PC-9 (cell line): Measurements from ENCODE around the gene ARL8B. TPM values are rescaled to one million over a fixed set of nuclear protein-coding genes. Genes with fewer than 3 reads are reported as not detected.

Experiments used
- BruUV-seq: library from RNA; stranded (reverse); fragments of 400-500 nt; replicated peaks from 2 replicates; lab custom pipeline; 2021; lab: Mats Ljungman, UMichigan
- CTCF ChIA-PET: fragments of 300-600 bp; sonication (Branson Sonifier 250); formaldehyde crosslinking; loops from one replicate; lab custom pipeline; 2022; ENCODE audit warnings: antibody characterized with exemption; lab: Charles Lee
- POLR2A ChIA-PET: fragments of 300-600 bp; sonication (Branson Sonifier 250); formaldehyde crosslinking; loops from one replicate; lab custom pipeline; 2022; ENCODE audit warnings: antibody characterized with exemption; ENCODE audit not compliant: unreplicated experiment; lab: Charles Lee
- DNase-seq, 2 experiments: peaks; one replicate each; pipeline versions ENCODE4 v3.0.0 to v3.0.0-alpha.2; 2015 to 2022; ENCODE audit warnings: mixed read lengths in 1 of 2
- H2AFZ ChIP-seq: fragments of 200-600 bp; sonication (generic); 2 replicates; pipeline ENCODE4 v1.8.1; 2017; ENCODE audit warnings: antibody characterized with exemption
- H3F3A ChIP-seq: fragments of 200-600 bp; sonication (generic); 2 replicates; pipeline ENCODE4 v1.8.1; 2017; ENCODE audit warnings: antibody characterized with exemption, mild to moderate bottlenecking, low read depth; ENCODE audit not compliant: insufficient read depth
- H3K27ac ChIP-seq: fragments of 200-600 bp; sonication (generic); 2 replicates; pipeline ENCODE4 v1.6.1; 2016; ENCODE audit warnings: mixed run types
- H3K27me3 ChIP-seq: fragments of 200-600 bp; sonication (generic); 2 replicates; pipeline ENCODE4 v1.6.1; 2016; ENCODE audit warnings: low read depth, mixed run types; ENCODE audit not compliant: insufficient read depth
- H3K36me3 ChIP-seq: fragments of 200-600 bp; sonication (generic); 2 replicates; pipeline ENCODE4 v1.6.1; 2016; ENCODE audit warnings: low read depth, mixed run types
- H3K4me1 ChIP-seq: fragments of 200-600 bp; sonication (generic); replicated peaks from 2 replicates; pipeline ENCODE4 v1.6.1; 2016; ENCODE audit warnings: mixed run types; ENCODE audit not compliant: insufficient read depth
- H3K4me2 ChIP-seq: fragments of 200-600 bp; sonication (generic); 2 replicates; pipeline ENCODE4 v1.6.1; 2017; ENCODE audit warnings: mixed run types
- H3K4me3 ChIP-seq: fragments of 200-600 bp; sonication (generic); 2 replicates; pipeline ENCODE4 v1.6.1; 2016; ENCODE audit warnings: mixed run types
- H3K79me2 ChIP-seq: fragments of 200-600 bp; sonication (generic); 2 replicates; pipeline ENCODE4 v1.6.1; 2017; ENCODE audit warnings: low read depth, mixed run types
- H3K9me2 ChIP-seq: fragments of 200-600 bp; sonication (generic); 2 replicates; pipeline ENCODE4 v1.8.1; 2017; ENCODE audit warnings: mild to moderate bottlenecking; ENCODE audit not compliant: insufficient read depth
- H3K9me3 ChIP-seq: fragments of 200-600 bp; sonication (generic); 2 replicates; pipeline ENCODE4 v1.8.1; 2016; ENCODE audit warnings: low read depth; ENCODE audit not compliant: insufficient read depth
- H4K20me1 ChIP-seq: fragments of 200-600 bp; sonication (generic); 2 replicates; pipeline ENCODE4 v1.8.1; 2017; ENCODE audit not compliant: insufficient read depth
- EZH2 ChIP-seq: fragments of 200-600 bp; sonication (generic); IDR thresholded peaks from 2 replicates; pipeline ENCODE4 v1.8.0; 2017; ENCODE audit warnings: antibody characterized with exemption, low read depth
- intact Hi-C: fragments of 100-400 bp; cut with micrococcal nuclease; formaldehyde crosslinking; loops from one replicate; pipeline ENCODE4 v1.10.0; 2022; ENCODE audit not compliant: unreplicated experiment
- total RNA-seq: library from RNA; stranded (reverse); gene quantifications from 2 replicates; pipeline ENCODE4 v1.2.3, GENCODE V29; 2021
- TF ChIP-seq, protein P1 (sequence below): fragments of 200-600 bp; sonication (generic); conservative IDR thresholded peaks from 2 replicates; pipeline ENCODE4 v1.6.1; 2017; ENCODE audit warnings: mixed run types, antibody characterized with exemption, mild to moderate bottlenecking, moderate library complexity

ARL8B gene
- total RNA-seq, 1 experiment from 2014 or later, result 45.4 TPM

- Histone ChIP-seq H3F3A (peaks cover 3% of the 10 kb centered on the region; the same call in 1 of the 2 replicates), H3K27ac (no peak overlapping the region), H2AFZ (no peak overlapping the region), H3K9me3 (no peaks in the 10 kb centered on the region), H3K27me3 (no peaks in the 10 kb centered on the region), H4K20me1 (no peaks in the 10 kb centered on the region), H3K4me3 (no peak overlapping the region), H3K4me2 (no peak overlapping the region), H3K4me1 (no peaks in the 10 kb centered on the region), H3K9me2 (no peaks in the 10 kb centered on the region), H3K79me2 (no peaks in the 10 kb centered on the region), H3K36me3 (no peaks in the 10 kb centered on the region)
- ChIA-PET POLR2A (no interaction called here), CTCF (no interaction called here)
- TF ChIP-seq, protein P1, sequence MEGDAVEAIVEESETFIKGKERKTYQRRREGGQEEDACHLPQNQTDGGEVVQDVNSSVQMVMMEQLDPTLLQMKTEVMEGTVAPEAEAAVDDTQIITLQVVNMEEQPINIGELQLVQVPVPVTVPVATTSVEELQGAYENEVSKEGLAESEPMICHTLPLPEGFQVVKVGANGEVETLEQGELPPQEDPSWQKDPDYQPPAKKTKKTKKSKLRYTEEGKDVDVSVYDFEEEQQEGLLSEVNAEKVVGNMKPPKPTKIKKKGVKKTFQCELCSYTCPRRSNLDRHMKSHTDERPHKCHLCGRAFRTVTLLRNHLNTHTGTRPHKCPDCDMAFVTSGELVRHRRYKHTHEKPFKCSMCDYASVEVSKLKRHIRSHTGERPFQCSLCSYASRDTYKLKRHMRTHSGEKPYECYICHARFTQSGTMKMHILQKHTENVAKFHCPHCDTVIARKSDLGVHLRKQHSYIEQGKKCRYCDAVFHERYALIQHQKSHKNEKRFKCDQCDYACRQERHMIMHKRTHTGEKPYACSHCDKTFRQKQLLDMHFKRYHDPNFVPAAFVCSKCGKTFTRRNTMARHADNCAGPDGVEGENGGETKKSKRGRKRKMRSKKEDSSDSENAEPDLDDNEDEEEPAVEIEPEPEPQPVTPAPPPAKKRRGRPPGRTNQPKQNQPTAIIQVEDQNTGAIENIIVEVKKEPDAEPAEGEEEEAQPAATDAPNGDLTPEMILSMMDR, result no peak
- no peak for TF ChIP-seq EZH2
- no peak for DNase-seq
- intact Hi-C loops, result no loop called here
- BruUV-seq, result no TSS peak
These were observed 96.7 kb downstream of the ARL8B start for GRCh38 chr3:5218815-5219214.

DNA sequence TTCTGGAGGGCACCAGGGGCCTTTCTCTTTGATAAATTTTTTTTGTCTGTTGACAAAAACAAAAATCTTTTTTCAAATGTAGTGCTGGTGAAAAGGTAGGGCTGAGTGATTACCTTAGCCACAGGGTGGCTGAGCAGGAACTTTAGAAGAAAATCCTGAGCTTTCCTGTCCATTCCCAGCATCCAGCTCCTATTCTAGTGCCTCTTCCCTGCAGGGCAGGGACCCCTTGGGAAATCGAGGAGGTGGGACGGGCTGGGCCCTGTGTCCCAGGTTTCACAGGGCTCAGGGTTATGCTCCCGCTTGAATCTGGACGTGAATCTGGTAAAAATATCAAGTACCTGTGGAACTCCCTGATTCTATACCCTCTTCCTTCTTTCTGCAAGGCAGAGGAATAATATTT lies 97.1 kb downstream of the ARL8B start:
- Histone ChIP-seq H3K36me3 (no peaks in the 10 kb centered on the region), H3F3A (peaks cover 3% of the 10 kb centered on the region; the same call in 1 of the 2 replicates), H3K79me2 (no peaks in the 10 kb centered on the region), H4K20me1 (no peaks in the 10 kb centered on the region), H3K4me3 (no peak overlapping the region), H3K4me2 (no peak overlapping the region), H2AFZ (no peak overlapping the region), H3K4me1 (no peaks in the 10 kb centered on the region), H3K27ac (no peak overlapping the region), H3K9me2 (no peaks in the 10 kb centered on the region), H3K9me3 (no peaks in the 10 kb centered on the region), H3K27me3 (no peaks in the 10 kb centered on the region)
- no peak for TF ChIP-seq EZH2
- TF ChIP-seq, protein P1, result no peak
- DNase-seq, result no peak
- ChIA-PET CTCF (no interaction called here), POLR2A (no interaction called here)
- BruUV-seq, result no TSS peak
- intact Hi-C loops, result no loop called here

DNA sequence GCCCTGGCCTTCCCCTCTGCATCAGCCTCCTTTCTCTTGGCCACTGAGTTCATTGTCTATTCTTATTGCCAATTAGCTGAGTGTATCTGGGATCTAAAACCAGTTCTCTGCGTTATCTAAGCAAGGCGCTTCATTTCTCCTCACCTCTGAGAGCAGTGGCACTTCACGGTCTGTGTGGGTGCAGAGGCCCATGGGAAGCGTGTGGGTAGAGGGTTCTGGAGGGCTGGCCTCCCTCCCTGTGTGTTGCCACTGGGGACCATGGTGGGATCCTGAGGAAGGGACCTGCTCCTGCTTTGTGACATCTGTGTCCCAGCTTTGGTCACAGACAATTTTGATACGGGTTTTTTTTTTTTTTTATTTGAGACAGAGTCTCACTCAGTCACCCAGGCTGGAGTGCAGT lies 98.1 kb downstream of the ARL8B start:
- no peak for DNase-seq
- Histone ChIP-seq H3K4me3 (no peak overlapping the region), H3K79me2 (no peaks in the 10 kb centered on the region), H3K27me3 (no peaks in the 10 kb centered on the region), H4K20me1 (no peaks in the 10 kb centered on the region), H3K9me3 (no peaks in the 10 kb centered on the region), H3K9me2 (no peaks in the 10 kb centered on the region), H3K27ac (no peak overlapping the region), H3K36me3 (no peaks in the 10 kb centered on the region), H2AFZ (no peak overlapping the region), H3K4me2 (no peak overlapping the region), H3K4me1 (no peaks in the 10 kb centered on the region), H3F3A (peaks cover 3% of the 10 kb centered on the region; the same call in 1 of the 2 replicates)
- intact Hi-C loops, result no loop called here
- BruUV-seq, result no TSS peak
- TF ChIP-seq EZH2, result no peak
- TF ChIP-seq, protein P1, result no peak
- ChIA-PET CTCF (no interaction called here), POLR2A (interaction anchor here (0.6 kb wide), 1 partner anchor 11 kb away, joined by 4 read pairs; no protein-coding TSS in a partner anchor)
